HepG2 (cell line): ENCODE data around the gene TADA2B. TPM values are rescaled to one million over a fixed set of nuclear protein-coding genes. Genes with fewer than 3 reads are reported as not detected.

ENCODE experiments used
- ATAC-seq: fragments of 200-7000 bp; cut with Tn5 transposase; 3 replicates; pipeline ENCODE4 v1.9.1; 2020; ENCODE audit warnings: mild to moderate bottlenecking, moderate library complexity
- BruUV-seq: library from RNA; stranded (reverse); fragments of 400-500 nt; replicated peaks from 2 replicates; lab custom pipeline; 2021; lab: Mats Ljungman, UMichigan
- CTCF ChIA-PET: fragments of 300-600 bp; formaldehyde crosslinking; extraction: SDS; loops from one replicate; lab custom pipeline; 2021; ENCODE audit warnings: low total read pairs, inconsistent platforms, low intra/inter-chr PET ratio; lab: Yijun Ruan, JAX
- POLR2A ChIA-PET: fragments of 350-600 bp; sonication (Branson Sonifier 250); formaldehyde crosslinking; loops from one replicate; lab custom pipeline; 2020; ENCODE audit warnings: antibody characterized with exemption, inconsistent platforms; lab: Yijun Ruan, JAX
- DNase-seq: peaks from one replicate; pipeline ENCODE4 v3.0.0-alpha.2; 2015; ENCODE audit warnings: low spot score
- FAIRE-seq: peaks from 3 replicates; lab custom pipeline; 2011; peaks lifted over from hg19 to GRCh38; lab: Jason Lieb, UNC
- H2AFZ ChIP-seq: one replicate; pipeline ENCODE4 v1.6.1; 2011; ENCODE audit warnings: low read length, inconsistent platforms
- H3K27ac ChIP-seq: fragments of 300-600 bp; 3 replicates; pipeline ENCODE4 v1.8.0; 2011; ENCODE audit warnings: mixed run types, mild to moderate bottlenecking, mixed read lengths, low read length, inconsistent platforms; ENCODE audit not compliant: insufficient read depth; ENCODE audit errors: extremely low read length
- H3K27me3 ChIP-seq, 2 experiments: fragments of 200-600 bp in 1 of 2; 2 replicates in 1 of 2; 3 replicates in 1 of 2; pipeline versions ENCODE4 v1.6.0 to v1.8.0; 2011; ENCODE audit warnings: low read length in 2 of 2, mild to moderate bottlenecking in 2 of 2, moderate library complexity in 2 of 2, inconsistent platforms in 1 of 2; ENCODE audit not compliant: insufficient read depth in 2 of 2, control insufficient read depth in 1 of 2
- H3K36me3 ChIP-seq, 2 experiments: fragments of 200-600 bp in 1 of 2; replicated peaks in 1 of 2; 2 replicates in 1 of 2; 3 replicates in 1 of 2; pipeline versions ENCODE4 v1.5.1 to v1.8.0; 2011; ENCODE audit warnings: low read length in 2 of 2, inconsistent platforms in 1 of 2; ENCODE audit not compliant: insufficient read depth in 2 of 2, control insufficient read depth in 1 of 2
- H3K4me1 ChIP-seq: 2 replicates; pipeline ENCODE4 v1.5.1; 2012; ENCODE audit warnings: low read length, inconsistent platforms; ENCODE audit not compliant: insufficient read depth
- H3K4me2 ChIP-seq: 2 replicates; pipeline ENCODE4 v1.6.0; 2011; ENCODE audit warnings: low read depth, low read length, inconsistent platforms
- H3K4me3 ChIP-seq, 3 experiments: fragments of 200-600 bp in 1 of 3; sonication (generic), shearing (Covaris generic) in 1 of 3; replicated peaks in 1 of 3; 2 replicates each; pipeline ENCODE4 v1.5.1; 2011 to 2016; ENCODE audit warnings: low read length in 3 of 3, inconsistent platforms in 2 of 3, low read depth in 2 of 3, mild to moderate bottlenecking in 2 of 3, control low read depth in 1 of 3, mixed read lengths in 1 of 3; ENCODE audit not compliant: insufficient read depth in 1 of 3
- H3K79me2 ChIP-seq: one replicate; pipeline ENCODE4 v1.6.1; 2011; ENCODE audit warnings: low read length, inconsistent platforms; ENCODE audit not compliant: insufficient read depth
- H3K9ac ChIP-seq: 2 replicates; pipeline ENCODE4 v1.6.0; 2011; ENCODE audit warnings: mild to moderate bottlenecking, low read depth, low read length, inconsistent platforms; ENCODE audit not compliant: insufficient read depth
- H3K9me3 ChIP-seq: 2 replicates; pipeline ENCODE4 v1.5.1; 2012; ENCODE audit warnings: mild to moderate bottlenecking, low read length
- H4K20me1 ChIP-seq: 2 replicates; pipeline ENCODE4 v1.6.0; 2011; ENCODE audit warnings: inconsistent platforms, mild to moderate bottlenecking, low read length, moderate library complexity; ENCODE audit not compliant: insufficient read depth
- CHD2 ChIP-seq: IDR thresholded peaks from 2 replicates; pipeline ENCODE4 v1.6.1; 2011; ENCODE audit warnings: low read depth, low read length, improper control_type of control experiment
- HNRNPK ChIP-seq: fragments of 200-400 bp; formaldehyde crosslinking; IDR thresholded peaks from 2 replicates; pipeline ENCODE4 v1.6.1; 2018; ENCODE audit warnings: low read length, low read depth, moderate library complexity, mild to moderate bottlenecking; ENCODE audit not compliant: poor library complexity, severe bottlenecking
- SOX6 ChIP-seq, 2 experiments: fragments of 450-650 bp in 1 of 2; sonication (generic) in 1 of 2; formaldehyde crosslinking in 1 of 2; IDR thresholded peaks; 2 replicates each; pipeline versions ENCODE4 v1.4.0 to v1.6.1; 2017 to 2020; ENCODE audit warnings: antibody characterized with exemption in 1 of 2, mild to moderate bottlenecking in 1 of 2, missing genetic modification reagents in 1 of 2
- ZNF558 ChIP-seq: sonication (generic); formaldehyde crosslinking; IDR thresholded peaks from 2 replicates; pipeline ENCODE4 v1.9.0; 2022; ENCODE audit warnings: mild to moderate bottlenecking, missing genetic modification reagents, borderline replicate concordance
- ZNF629 ChIP-seq: sonication (generic); formaldehyde crosslinking; conservative IDR thresholded peaks from 2 replicates; pipeline ENCODE4 v1.5.0; 2020; ENCODE audit warnings: missing genetic modification reagents
- WGBS: methylation state at CpG from one replicate; pipeline ENCODE4 v1.1.6; 2017; ENCODE audit warnings: low lambda C conversion rate; 5-methylcytosine and 5-hydroxymethylcytosine counted together
- in situ Hi-C: cut with HindIII; loops from 2 replicates; pipeline ENCODE4 v1.10.0; 2017; ENCODE audit warnings: low pct_unique_long_range_greater_than_20kb; ENCODE audit not compliant: extremely low pct_ligation_motif_present
- intact Hi-C: fragments of 100-400 bp; cut with micrococcal nuclease; formaldehyde crosslinking; loops from one replicate; pipeline ENCODE4 v1.10.0; 2022; ENCODE audit not compliant: unreplicated experiment
- polyA plus RNA-seq, 8 experiments: library from polyadenylated mRNA; depleted of rRNA in 3 of 8; stranded (reverse) in 7 of 8; unstranded in 1 of 8; fragments of >200 nt; fragmentation: Illumina TruSeq in 4 of 8; extraction: Trizol in 4 of 8; gene quantifications; 2 replicates each; pipeline versions ENCODE4 v1.2.1 to v1.2.3, GENCODE V29; 2011 to 2016; ENCODE audit warnings: low read depth in 4 of 8, missing spikeins in 1 of 8, mixed read lengths in 1 of 8; ENCODE audit not compliant: insufficient read depth in 1 of 8
- total RNA-seq, 5 experiments: library from RNA; depleted of rRNA; stranded (reverse); fragments of >200 nt; fragmentation: Illumina TruSeq; extraction: Trizol; gene quantifications; 2 replicates each; pipeline ENCODE4 v1.2.3, GENCODE V29; 2016; ENCODE audit warnings: low read depth in 1 of 5
- TF ChIP-seq, protein P1 (sequence below): sonication (generic); formaldehyde crosslinking; IDR thresholded peaks from 2 replicates; pipeline ENCODE4 v1.5.0; 2020; ENCODE audit warnings: mild to moderate bottlenecking, missing genetic modification reagents
- TF ChIP-seq, protein P2 (sequence below): sonication (generic); formaldehyde crosslinking; IDR thresholded peaks from 2 replicates; pipeline ENCODE4 v1.5.1; 2020; ENCODE audit warnings: mild to moderate bottlenecking, missing genetic modification reagents, moderate library complexity

TADA2B gene
- total and polyA plus RNA-seq, 2 of the 13 experiments (the other 11 are each of a cell fraction or from before 2014, with no cell fraction given), result 4.6 to 8.9 TPM

DNA sequence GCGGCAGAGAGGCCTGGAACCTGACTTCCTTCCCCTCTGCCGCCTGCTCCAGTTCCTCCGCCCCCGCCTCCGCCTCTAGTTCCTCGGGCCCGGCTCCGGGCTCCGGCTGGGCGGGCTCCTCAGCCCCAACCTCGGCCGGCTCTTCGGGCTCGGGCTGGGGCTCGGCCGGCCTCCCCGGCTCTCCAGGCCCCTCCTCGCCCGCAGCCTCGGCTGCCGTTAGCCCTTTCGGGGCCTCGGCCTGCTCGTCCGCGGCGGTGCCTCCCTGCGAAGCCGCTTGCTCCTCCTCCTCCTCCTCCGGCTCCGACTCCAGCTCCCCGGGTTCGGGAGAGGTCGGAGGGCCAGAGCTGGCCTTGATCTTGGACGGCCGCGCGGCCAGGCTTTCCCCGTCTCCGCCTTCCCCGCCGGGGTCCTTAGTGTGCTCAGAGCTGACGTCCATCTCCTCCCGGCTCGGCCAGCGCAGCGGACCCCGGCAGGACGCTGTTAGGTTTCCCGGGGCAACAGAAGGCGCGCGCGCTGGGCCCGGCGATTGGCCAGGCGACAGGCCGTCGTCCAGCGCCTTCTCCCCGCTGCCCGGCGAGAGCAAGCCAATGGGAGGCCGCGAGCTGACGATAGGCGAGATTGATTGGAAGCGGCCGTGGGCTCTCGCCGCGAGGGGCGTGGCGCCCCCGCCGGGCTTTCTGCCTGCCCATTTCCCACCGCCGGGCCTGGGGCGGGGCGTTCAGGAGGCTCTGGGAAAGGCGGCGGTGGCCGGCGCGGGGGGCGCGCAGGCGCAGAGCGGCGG, 479 bp upstream of the TADA2B start:
- peak overlapping the region; percentile 49 for H3K9ac ChIP-seq
- H3K9me3 ChIP-seq, result no peaks in the 10 kb centered on the region
- no peak overlapping the region for H2AFZ ChIP-seq
- ChIA-PET POLR2A (interaction anchor here (0.5 to 5.6 kb wide), 12 partner anchors 8 to 348 kb away, joined by 3 to 64 read pairs (median 6); partner anchors contain the start of genes GRPEL1 and MRFAP1L1), CTCF (interaction anchor here (1.9 kb wide), 1 partner anchor 28 kb away, joined by 7 read pairs; no protein-coding TSS in a partner anchor)
- H3K4me1 ChIP-seq, result peaks cover 47% of the 10 kb centered on the region
- H3K27me3 ChIP-seq, result peaks cover 0 to 5% of the 10 kb centered on the region in 2 experiments; a peak in 1 of 5 replicates
- peak; percentile 26 for FAIRE-seq
- H3K4me3 ChIP-seq, result peak overlapping the region; percentile 38 to 74 (median 64)
- H3K36me3 ChIP-seq, result peaks cover 0 to 3% of the 10 kb centered on the region in 2 experiments; a peak in 2 of 5 replicates
- in situ Hi-C loops (no loop called here), intact Hi-C loops (loop anchor here (10.0 kb wide), 1 partner anchor 138 kb away; the partner anchor contains the start of gene TBC1D14)
- peaks cover 43% of the 10 kb centered on the region for H3K79me2 ChIP-seq
- BruUV-seq, result no TSS peak
- DNase-seq, result peak; percentile 93
- H3K27ac ChIP-seq, result no peak overlapping the region
- peak; percentile 93 for ATAC-seq
- H3K4me2 ChIP-seq, result peak overlapping the region; percentile 89
- 0 out of 2 replicates have a peak, but pooled peaks cover 7% of the 10 kb centered on the region for H4K20me1 ChIP-seq
- 0% methylated on average over 17 of the region's 90 CpGs for WGBS
- TF ChIP-seq, protein P1, sequence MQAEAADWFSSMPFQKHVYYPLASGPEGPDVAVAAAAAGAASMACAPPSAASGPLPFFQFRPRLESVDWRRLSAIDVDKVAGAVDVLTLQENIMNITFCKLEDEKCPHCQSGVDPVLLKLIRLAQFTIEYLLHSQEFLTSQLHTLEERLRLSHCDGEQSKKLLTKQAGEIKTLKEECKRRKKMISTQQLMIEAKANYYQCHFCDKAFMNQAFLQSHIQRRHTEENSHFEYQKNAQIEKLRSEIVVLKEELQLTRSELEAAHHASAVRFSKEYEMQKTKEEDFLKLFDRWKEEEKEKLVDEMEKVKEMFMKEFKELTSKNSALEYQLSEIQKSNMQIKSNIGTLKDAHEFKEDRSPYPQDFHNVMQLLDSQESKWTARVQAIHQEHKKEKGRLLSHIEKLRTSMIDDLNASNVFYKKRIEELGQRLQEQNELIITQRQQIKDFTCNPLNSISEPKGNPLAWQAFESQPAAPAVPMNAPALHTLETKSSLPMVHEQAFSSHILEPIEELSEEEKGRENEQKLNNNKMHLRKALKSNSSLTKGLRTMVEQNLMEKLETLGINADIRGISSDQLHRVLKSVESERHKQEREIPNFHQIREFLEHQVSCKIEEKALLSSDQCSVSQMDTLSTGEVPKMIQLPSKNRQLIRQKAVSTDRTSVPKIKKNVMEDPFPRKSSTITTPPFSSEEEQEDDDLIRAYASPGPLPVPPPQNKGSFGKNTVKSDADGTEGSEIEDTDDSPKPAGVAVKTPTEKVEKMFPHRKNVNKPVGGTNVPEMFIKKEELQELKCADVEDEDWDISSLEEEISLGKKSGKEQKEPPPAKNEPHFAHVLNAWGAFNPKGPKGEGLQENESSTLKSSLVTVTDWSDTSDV (CRISPR knock-in tag), result no peak
- TF ChIP-seq HNRNPK, result no peak
- TF ChIP-seq, protein P2, sequence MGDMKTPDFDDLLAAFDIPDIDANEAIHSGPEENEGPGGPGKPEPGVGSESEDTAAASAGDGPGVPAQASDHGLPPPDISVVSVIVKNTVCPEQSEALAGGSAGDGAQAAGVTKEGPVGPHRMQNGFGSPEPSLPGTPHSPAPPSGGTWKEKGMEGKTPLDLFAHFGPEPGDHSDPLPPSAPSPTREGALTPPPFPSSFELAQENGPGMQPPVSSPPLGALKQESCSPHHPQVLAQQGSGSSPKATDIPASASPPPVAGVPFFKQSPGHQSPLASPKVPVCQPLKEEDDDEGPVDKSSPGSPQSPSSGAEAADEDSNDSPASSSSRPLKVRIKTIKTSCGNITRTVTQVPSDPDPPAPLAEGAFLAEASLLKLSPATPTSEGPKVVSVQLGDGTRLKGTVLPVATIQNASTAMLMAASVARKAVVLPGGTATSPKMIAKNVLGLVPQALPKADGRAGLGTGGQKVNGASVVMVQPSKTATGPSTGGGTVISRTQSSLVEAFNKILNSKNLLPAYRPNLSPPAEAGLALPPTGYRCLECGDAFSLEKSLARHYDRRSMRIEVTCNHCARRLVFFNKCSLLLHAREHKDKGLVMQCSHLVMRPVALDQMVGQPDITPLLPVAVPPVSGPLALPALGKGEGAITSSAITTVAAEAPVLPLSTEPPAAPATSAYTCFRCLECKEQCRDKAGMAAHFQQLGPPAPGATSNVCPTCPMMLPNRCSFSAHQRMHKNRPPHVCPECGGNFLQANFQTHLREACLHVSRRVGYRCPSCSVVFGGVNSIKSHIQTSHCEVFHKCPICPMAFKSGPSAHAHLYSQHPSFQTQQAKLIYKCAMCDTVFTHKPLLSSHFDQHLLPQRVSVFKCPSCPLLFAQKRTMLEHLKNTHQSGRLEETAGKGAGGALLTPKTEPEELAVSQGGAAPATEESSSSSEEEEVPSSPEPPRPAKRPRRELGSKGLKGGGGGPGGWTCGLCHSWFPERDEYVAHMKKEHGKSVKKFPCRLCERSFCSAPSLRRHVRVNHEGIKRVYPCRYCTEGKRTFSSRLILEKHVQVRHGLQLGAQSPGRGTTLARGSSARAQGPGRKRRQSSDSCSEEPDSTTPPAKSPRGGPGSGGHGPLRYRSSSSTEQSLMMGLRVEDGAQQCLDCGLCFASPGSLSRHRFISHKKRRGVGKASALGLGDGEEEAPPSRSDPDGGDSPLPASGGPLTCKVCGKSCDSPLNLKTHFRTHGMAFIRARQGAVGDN (CRISPR knock-in tag), result peak; percentile 74
- no peak for TF ChIP-seq ZNF629 (CRISPR knock-in tag)
- no peak for TF ChIP-seq CHD2
- no peak for TF ChIP-seq SOX6 (IDR thresholded peaks at IDR 0.05)
- no peak; the same call in 1 of the 2 replicates for TF ChIP-seq SOX6 (CRISPR knock-in tag; IDR thresholded peaks at IDR 0.05)
- no peak for TF ChIP-seq ZNF558
